Prostate gland (tissue), 2 donors: ENCODE measurements around the gene GNB3.

Experiments
- CTCF ChIP-seq, 4 experiments: fragments of 200-600 bp in 2 of 4; fragments of 450-650 bp in 2 of 4; sonication (generic) in 2 of 4; IDR thresholded peaks; 1 replicate in 3 of 4; 2 replicates in 1 of 4; pipeline ENCODE4 v1.5.1; 2016 to 2019; ENCODE audit warnings: antibody characterized with exemption in 4 of 4, mild to moderate bottlenecking in 2 of 4, moderate library complexity in 2 of 4
- POLR2A ChIP-seq: fragments of 450-650 bp; IDR thresholded peaks from one replicate; pipeline ENCODE4 v1.6.1; 2016; ENCODE audit warnings: antibody characterized with exemption, mild to moderate bottlenecking

DNA sequence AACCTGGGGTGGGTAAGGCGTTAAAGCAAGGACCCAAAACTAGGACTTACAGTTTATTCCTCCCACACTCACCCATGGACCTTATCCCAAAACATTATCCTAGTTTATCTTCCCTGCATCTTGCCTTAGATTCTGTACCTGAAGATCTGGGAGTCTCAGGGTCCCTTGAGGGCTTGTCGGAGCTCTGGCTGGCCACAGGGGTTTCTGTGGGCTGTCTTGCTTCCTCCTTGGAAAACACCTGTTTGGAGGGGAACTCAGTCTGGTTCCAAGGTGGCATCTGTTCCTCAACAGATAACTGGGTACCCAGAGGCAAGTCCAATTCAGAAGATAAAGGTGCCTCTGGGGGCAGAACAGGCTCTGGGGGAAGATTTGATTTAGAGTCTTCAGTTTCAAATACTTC lies 8.7 kb downstream of the GNB3 start:
- no peak for TF ChIP-seq CTCF (IDR thresholded peaks at IDR 0.05)
- no peak for TF ChIP-seq POLR2A
